Parathyroid adenoma (tissue), 2 donors: ENCODE results near the gene ARHGEF26.

Experiments
- H2AFZ ChIP-seq: fragments of 300-600 bp; sonication (generic); one replicate; pipeline ENCODE4 v1.7.0; 2017; ENCODE audit warnings: antibody characterized with exemption, mild to moderate bottlenecking
- H3K27ac ChIP-seq: fragments of 300-600 bp; sonication (generic); one replicate; pipeline ENCODE4 v1.7.0; 2017
- H3K27me3 ChIP-seq: fragments of 300-600 bp; sonication (generic); one replicate; pipeline ENCODE4 v1.7.0; 2017; ENCODE audit warnings: low read length; ENCODE audit not compliant: control insufficient read depth, insufficient read depth
- H3K36me3 ChIP-seq: fragments of 300-600 bp; sonication (generic); one replicate; pipeline ENCODE4 v1.7.0; 2017; ENCODE audit warnings: low read length; ENCODE audit not compliant: control insufficient read depth, insufficient read depth
- H3K4me1 ChIP-seq: fragments of 300-600 bp; sonication (generic); one replicate; pipeline ENCODE4 v1.7.0; 2017; ENCODE audit warnings: control low read depth
- H3K4me2 ChIP-seq: fragments of 300-600 bp; sonication (generic); one replicate; pipeline ENCODE4 v1.7.0; 2017; ENCODE audit warnings: low read length
- H3K4me3 ChIP-seq: fragments of 300-600 bp; sonication (generic); one replicate; pipeline ENCODE4 v1.7.0; 2017; ENCODE audit warnings: low read depth, low read length
- H3K79me2 ChIP-seq: fragments of 300-600 bp; sonication (generic); one replicate; pipeline ENCODE4 v1.7.0; 2017; ENCODE audit warnings: control low read depth
- H3K9ac ChIP-seq: fragments of 300-600 bp; sonication (generic); one replicate; pipeline ENCODE4 v1.7.0; 2017; ENCODE audit warnings: mild to moderate bottlenecking
- H3K9me3 ChIP-seq: fragments of 300-600 bp; sonication (generic); one replicate; pipeline ENCODE4 v1.7.0; 2017; ENCODE audit warnings: low read length; ENCODE audit not compliant: control insufficient read depth
- CTCF ChIP-seq: fragments of 300-600 bp; sonication (generic); IDR thresholded peaks from one replicate; pipeline ENCODE4 v1.7.0; 2017; ENCODE audit warnings: antibody characterized with exemption, mild to moderate bottlenecking
- donor health status: primary hyperparathyroidism.

Gene ARHGEF26

GRCh38 chr3:154217671-154218070 lies 96.5 kb downstream of the ARHGEF26 start:
- Histone ChIP-seq H3K9me3 (no peaks in the 10 kb centered on the region), H3K9ac (no peak overlapping the region), H3K36me3 (no peaks in the 10 kb centered on the region), H3K4me2 (no peak overlapping the region), H3K4me3 (no peak overlapping the region), H3K27ac (no peak overlapping the region), H3K4me1 (peaks cover 17% of the 10 kb centered on the region), H2AFZ (no peak overlapping the region), H3K79me2 (no peaks in the 10 kb centered on the region), H3K27me3 (no peaks in the 10 kb centered on the region)
- TF ChIP-seq CTCF, result no peak

- Histone ChIP-seq H3K4me3 (no peak overlapping the region), H3K27me3 (no peaks in the 10 kb centered on the region), H2AFZ (no peak overlapping the region)
Measured at GRCh38 chr3:154218728-154219127, 97.5 kb downstream of the ARHGEF26 start.

DNA sequence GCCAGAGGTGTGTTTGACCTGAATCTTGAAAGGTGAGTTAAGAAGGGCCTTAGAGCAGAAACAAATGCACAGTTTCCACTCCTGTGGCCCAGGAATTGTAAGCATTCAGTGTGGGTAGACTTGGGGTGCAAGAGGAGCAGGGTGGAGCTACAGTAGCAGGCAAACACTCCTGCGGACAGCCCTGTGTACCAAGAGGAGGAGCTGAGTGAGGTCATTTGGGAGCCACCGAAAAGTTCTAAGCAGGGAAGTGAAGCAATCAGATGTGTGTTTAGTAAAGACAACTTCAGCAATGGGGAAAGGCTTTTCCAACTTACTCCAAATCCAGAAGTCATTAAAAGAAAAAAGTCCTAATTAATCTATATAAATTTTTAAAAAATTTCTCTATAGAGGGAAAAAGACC lies 99.3 kb downstream of the ARHGEF26 start:
- Histone ChIP-seq H3K27me3 (no peaks in the 10 kb centered on the region), H3K9me3 (no peaks in the 10 kb centered on the region), H3K79me2 (no peaks in the 10 kb centered on the region), H3K36me3 (no peaks in the 10 kb centered on the region), H3K9ac (no peak overlapping the region), H3K27ac (no peak overlapping the region), H2AFZ (no peak overlapping the region), H3K4me2 (no peak overlapping the region), H3K4me1 (peaks cover 15% of the 10 kb centered on the region), H3K4me3 (no peak overlapping the region)
- TF ChIP-seq CTCF, result no peak

More at GRCh38 chr3:154218728-154219127, 97.5 kb downstream of the ARHGEF26 start:
- Histone ChIP-seq H3K36me3 (no peaks in the 10 kb centered on the region), H3K4me2 (no peak overlapping the region), H3K9me3 (no peaks in the 10 kb centered on the region), H3K4me1 (peaks cover 19% of the 10 kb centered on the region), H3K79me2 (no peaks in the 10 kb centered on the region), H3K27ac (no peak overlapping the region), H3K9ac (no peak overlapping the region)
- no peak for TF ChIP-seq CTCF

GRCh38 chr3:154223519-154223918 lies 102.3 kb downstream of the ARHGEF26 start:
- H3K79me2 ChIP-seq, result no peaks in the 10 kb centered on the region
- no peak for TF ChIP-seq CTCF
- H3K27ac ChIP-seq, result no peak overlapping the region
- no peak overlapping the region for H3K9ac ChIP-seq
- peaks cover 15% of the 10 kb centered on the region for H3K4me1 ChIP-seq
- no peaks in the 10 kb centered on the region for H3K36me3 ChIP-seq
- no peak overlapping the region for H3K4me3 ChIP-seq
- no peak overlapping the region for H2AFZ ChIP-seq
- no peaks in the 10 kb centered on the region for H3K27me3 ChIP-seq
- no peaks in the 10 kb centered on the region for H3K9me3 ChIP-seq
- H3K4me2 ChIP-seq, result no peak overlapping the region

- Histone ChIP-seq H3K27me3 (no peaks in the 10 kb centered on the region), H3K36me3 (no peaks in the 10 kb centered on the region), H2AFZ (peak overlapping the region; percentile 26), H3K27ac (peak overlapping the region; percentile 57), H3K9me3 (no peaks in the 10 kb centered on the region), H3K9ac (no peak overlapping the region), H3K4me3 (peak overlapping the region; percentile 6), H3K4me2 (peak overlapping the region; percentile 32), H3K4me1 (peaks cover 15% of the 10 kb centered on the region), H3K79me2 (no peaks in the 10 kb centered on the region)
- TF ChIP-seq CTCF, result no peak
Measured at GRCh38 chr3:154224366-154224765, 103.2 kb downstream of the ARHGEF26 start.
